Esophagus muscularis mucosa (tissue), 3 donors: ENCODE data around the gene SLC4A4.

Experiments used
- CTCF ChIP-seq, 3 experiments: fragments of 200-600 bp in 2 of 3; fragments of 450-650 bp in 1 of 3; sonication (generic) in 2 of 3; IDR thresholded peaks; one replicate each; pipeline ENCODE4 v1.5.1; 2017 to 2019; ENCODE audit warnings: antibody characterized with exemption in 3 of 3, mild to moderate bottlenecking in 2 of 3, moderate library complexity in 1 of 3
- POLR2A ChIP-seq: fragments of 450-650 bp; IDR thresholded peaks from one replicate; pipeline ENCODE4 v1.6.1; 2017; ENCODE audit warnings: antibody characterized with exemption, moderate library complexity, mild to moderate bottlenecking, low read depth
- POLR2AphosphoS5 ChIP-seq, 2 donors: sonication (generic); formaldehyde crosslinking; IDR thresholded peaks; one replicate each; pipeline ENCODE4 v1.6.1; 2017; ENCODE audit warnings: antibody characterized with exemption in 2 of 2

- TF ChIP-seq POLR2AphosphoS5 (IDR thresholded peaks at IDR 0.05) (no peak), CTCF (IDR thresholded peaks at IDR 0.05) (no peak), POLR2A (no peak)
Measured at GRCh38 chr4:71460371-71460770, 121.6 kb downstream of the SLC4A4 start.
